Left renal pelvis (tissue), 4 donors: ENCODE measurements around the gene MDFI. TPM values are rescaled to one million over a fixed set of nuclear protein-coding genes. Genes with fewer than 3 reads are reported as not detected.

Source experiments
- DNase-seq, 4 donors: peaks; one replicate each; pipeline ENCODE4 v3.0.0-alpha.2; 2013; ENCODE audit warnings: low read depth in 4 of 4, low spot score in 3 of 4
- polyA plus RNA-seq, 4 donors: library from polyadenylated mRNA; unstranded; fragments of 120-200 nt; gene quantifications; one replicate each; pipeline ENCODE4 v1.2.1, GENCODE V29; 2013; ENCODE audit not compliant: insufficient read length in 4 of 4

MDFI gene
- polyA plus RNA-seq, 4 donors, result 30.5 to 98.0 (median 44.4) TPM

DNA sequence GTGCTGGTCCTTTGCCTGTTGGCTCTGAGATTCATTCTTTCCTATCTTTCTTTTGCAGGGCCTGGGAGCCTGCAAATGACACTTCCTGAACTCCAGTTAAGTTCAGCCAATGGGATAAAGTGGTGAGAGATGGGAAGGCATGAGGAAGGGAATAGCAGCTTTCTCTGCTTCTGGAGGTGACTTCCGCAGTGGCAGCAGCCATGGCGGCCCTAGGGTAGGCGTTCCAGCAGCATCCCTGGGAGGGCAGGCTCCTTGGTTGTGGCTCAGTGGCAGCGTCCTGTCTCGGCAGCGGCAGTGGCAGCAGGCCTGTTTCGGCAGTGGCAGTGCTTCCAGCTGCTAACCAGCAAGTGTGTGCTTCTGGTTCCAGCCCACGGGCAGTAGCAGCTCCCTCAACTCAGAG is 7.3 kb upstream of the MDFI start:
- no peak for DNase-seq

DNA sequence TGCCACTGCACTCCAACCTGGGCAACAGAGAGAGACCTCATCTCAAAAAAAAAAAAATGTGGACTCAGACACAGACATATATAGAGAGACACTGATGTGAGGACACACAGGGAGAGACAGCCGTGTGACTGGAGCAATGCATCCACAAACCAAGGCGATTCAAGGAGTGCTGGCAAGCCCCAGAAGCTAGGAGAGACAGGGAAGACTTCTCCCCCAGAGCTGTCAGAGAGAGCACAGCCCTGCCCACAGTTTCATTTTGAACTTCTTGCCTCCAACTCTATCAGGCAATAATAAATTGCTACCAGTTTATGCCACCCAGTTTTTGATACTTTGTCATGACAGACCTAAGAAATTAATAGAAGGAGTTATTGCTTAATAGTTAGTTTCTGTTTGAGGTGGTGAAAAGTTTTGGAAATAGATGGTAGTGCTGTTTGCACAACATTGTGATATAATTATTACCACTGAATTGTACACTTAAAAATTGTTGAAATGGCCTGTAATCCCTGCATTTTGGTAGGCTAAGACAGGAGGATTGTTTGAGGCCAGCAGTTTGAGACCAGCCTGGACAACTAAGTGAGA is 5.1 kb upstream of the MDFI start:
- DNase-seq, result no peak

DNA sequence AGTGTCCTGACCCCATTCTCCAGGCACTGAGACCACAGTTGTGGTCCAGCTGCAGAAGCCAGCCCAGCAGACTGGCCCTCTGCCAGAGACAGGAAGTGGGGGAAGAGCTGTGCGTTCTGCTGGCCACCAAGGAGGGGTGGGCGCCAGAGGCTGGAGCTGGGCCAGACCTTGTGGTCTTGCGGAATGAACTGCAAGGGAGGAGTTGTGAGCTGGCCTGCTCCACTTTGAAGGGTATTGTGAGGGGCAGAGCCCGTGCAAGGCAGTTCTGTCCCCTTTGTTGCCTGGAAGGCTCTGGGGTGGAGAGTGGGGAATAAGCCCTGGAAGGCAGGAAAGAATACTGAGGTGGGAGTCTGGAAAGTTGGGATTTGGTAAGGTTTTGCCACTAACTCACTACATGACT is 3.6 kb upstream of the MDFI start:
- DNase-seq, result no peak

DNA sequence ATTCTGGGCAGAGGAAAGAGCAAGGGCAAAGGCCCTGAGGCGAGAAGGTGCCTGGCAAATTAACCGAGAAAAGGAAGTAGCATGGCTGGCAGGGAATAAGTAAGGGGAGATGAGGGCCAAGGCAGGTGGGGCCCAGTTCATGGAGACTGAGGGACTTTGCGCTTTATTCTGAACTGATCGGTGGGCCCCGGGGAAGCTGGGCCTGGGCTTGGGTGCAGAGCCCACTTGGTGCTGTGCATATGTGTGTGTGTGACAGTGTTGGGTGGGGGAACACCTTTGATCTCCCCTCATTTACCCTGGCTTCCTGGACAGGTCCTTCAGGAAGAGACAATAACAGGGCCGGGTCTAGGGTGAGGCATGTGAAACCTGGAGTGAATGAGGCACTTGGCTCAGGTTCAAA is 2.9 kb upstream of the MDFI start:
- DNase-seq, result no peak

DNA sequence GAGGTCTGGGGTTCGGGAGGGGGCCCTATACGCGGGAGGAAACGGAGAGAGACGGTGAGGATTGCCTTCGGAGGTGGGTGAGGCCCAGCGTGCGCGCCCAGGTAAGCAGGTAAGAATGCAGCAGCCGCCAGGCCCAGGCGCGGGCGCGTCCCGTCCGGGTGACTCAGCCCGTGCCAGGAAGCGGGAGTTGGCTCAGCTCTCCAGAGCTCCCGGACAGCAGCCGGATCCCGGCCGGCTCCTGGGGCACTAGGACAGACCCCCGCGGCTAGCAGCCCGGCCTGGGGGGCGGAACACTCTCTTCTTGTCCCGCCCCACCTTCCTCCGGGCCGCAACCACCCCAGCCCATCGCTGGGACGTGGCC is 1.5 kb upstream of the MDFI start:
- DNase-seq, result no peak

DNA sequence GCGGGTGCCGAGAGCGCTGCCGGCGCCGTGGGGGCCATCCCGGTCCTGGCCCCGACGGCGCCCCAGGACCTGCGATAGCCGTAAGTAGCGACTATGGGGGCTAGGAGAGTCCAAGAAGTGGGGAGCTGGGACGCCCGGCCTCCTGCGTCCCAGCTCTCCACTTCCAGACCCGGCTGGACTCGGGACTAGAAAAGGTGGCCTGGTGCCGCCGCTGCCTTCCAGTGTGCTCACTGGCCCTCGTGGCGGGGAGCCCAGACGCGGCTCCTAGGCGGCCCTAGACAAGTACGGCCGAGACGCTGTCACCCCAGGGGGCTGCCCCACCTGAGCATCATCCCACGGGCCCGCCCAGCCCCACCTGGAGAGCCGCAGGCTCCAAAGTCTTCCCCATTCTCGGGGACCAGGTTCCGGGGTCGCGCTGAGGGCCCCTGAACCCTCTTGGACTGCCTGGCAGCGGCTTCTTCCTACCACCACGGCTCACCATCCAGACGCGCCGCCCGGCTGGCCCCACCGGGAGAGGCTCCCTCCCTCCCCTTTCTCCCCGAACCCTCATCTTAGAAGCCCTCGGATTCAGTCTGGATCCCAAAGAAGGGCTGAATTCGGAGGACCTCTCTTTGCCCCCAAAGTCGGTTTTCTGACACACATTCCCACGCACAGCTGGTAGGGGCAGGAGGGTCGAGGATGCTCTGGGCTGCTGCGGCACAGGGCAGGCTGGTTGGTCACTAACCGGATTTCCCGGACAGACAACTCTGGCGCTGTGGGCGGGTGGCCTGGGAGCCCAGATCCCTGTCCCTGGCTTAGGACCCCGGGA is 870 bp upstream of the MDFI start:
- DNase-seq, result no peak

DNA sequence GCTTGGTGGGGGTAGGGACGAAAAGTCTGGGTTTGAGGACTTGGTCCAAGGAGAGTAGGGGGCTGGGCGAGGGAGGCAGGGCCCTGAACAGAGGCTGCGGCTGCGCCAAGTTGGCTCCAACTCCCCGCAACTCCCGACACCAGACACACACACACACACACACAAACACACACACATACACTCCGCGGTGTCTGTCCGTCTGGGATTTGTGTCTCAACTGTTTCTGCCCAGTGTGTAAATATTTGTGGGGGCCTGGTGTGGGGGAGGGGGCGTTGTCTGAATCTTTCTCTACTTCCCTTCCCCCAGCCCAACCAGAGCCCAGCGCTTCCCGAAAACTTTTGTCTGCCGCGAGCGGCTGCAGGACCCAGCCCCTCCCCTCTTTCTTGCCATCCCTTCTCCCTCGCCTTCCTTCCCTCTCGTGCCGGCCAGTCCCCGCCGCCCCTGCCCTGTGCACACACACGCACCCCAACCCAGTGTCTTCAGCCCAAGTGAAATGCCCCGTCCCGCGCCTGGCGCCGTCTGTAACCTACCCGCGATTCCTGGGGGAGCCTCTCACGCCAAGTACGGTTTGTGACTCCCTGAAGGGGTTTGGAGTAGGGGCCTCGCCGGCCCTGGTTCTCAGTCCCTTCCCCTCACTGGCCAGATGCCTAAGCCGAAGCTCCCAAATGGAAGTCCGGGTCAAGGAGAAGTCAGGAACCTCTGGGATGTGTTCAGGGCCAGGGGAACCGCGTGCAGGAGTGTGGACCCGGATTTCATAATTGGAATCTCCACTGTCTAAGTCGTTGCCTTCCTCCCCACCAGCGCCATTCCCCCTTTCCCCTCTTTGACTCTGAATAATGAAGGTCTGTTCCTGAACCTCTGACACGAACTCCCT is 904 bp downstream of the MDFI start:
- DNase-seq, result no peak

DNA sequence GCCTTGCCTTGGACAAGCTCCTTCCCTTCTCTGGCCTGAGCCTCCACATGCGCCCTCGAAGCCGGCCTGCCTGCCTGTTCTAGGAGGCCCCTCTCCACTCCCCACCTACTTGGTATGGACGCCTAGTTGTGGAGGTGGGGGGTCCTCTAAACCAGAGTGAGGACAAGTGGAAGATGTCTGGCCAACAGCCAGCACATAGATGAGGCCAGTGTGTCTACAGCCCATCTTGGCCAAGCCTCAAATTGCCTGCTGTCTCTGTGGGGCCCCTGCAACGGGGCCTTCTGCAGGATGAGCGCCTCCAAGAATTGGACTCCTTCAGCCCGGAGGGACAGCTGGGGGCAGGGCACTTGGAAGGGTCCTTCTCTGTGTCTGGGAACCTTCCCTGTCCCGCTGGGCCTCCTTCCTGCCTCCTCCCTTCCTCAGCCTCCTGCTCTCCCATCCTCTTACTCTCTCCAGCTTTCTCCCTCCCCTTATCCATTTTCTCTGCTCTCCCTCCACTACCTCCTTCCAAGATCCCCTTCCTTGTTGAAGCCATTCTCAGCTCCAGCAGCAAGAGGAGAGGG is 1.6 kb downstream of the MDFI start:
- no peak for DNase-seq

DNA sequence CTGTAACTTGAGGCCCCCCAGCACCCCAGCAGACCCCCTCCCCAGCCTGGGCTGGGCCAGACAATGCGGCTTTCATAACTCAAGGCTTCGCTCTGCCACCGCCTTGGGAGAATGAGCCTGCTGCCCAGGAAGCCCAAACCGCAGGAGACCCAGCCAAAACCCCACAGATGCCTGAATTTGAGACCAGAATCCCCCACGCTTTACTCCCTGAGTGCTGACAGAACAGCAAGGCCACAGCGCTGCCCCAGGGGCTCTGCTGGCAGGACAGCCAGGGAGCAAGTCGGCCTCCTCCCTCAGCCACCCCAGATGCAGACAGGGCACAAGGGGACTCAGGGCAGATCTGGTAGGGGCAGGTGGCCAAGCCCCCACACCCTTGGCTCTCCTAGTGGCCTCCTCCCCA is 2.2 kb downstream of the MDFI start:
- no peak for DNase-seq

DNA sequence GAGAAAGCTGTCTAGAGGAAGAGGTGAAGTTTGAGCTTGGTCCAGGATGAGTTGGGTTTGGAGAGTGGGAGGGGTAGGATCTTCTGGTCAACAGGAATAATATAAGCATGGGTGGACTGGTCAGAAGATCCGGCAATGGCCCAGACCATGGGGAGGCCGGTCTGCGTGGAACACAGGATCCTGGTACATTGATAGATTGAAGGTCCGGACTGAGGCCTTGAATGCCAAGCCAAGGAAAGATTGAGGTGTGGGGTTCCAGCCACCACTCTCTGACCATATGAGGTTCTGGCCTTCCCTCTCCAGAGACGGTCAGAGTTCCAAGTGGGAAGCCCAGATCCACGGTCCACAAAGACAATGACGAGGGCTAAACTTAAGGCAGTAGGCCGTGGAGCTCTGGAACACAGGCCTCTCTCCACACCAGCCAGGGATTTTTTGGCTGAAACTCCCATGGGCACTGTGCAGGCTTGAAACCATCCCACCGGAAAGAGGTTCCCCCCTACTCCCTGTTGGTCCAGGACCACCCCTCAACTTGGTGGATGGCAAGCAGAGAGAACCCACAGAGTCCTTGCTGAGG is 3.2 kb downstream of the MDFI start:
- DNase-seq, result no peak

DNA sequence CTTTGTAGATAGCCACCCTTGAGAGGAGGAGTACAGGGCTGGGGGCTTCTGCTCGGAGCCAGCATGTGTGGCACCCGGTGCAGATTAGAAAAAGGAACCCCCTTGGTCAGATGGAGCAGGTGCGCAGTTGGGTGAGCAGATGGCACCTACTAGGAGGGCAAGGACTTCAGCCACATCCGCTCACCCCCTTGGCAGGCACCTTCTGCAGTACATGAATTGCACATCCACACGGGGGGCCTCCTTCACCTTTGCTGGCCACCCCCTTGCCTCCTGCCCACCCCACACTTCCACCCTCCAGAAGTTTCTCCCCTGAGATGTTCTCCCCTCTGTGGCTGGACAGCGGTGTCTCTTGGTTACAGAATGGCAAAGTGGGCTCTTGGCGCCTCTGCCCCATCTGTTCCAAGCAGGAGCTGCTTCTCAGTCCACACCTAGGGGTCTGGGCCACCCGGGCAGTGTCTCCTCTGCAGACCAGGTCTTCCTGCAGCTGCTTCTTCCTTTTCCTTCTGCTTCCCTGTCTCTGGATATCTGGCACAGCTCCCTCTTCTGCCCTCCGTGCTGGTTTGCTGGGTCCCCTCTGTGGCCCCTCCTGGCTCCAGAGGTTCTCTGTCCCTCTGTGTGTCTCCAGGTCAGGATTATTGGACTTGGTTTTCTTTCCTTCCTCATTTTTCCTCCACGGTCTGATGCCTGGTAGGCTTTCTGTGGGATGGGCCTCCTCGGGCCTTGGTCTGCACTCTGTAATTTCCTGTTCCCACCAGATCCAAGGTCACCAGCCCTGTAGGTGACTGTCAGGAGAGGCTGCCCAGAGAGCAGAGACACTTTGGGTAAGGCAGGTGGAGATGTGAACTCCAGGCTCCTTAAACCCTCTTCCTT is 4.1 kb downstream of the MDFI start:
- no peak for DNase-seq

DNA sequence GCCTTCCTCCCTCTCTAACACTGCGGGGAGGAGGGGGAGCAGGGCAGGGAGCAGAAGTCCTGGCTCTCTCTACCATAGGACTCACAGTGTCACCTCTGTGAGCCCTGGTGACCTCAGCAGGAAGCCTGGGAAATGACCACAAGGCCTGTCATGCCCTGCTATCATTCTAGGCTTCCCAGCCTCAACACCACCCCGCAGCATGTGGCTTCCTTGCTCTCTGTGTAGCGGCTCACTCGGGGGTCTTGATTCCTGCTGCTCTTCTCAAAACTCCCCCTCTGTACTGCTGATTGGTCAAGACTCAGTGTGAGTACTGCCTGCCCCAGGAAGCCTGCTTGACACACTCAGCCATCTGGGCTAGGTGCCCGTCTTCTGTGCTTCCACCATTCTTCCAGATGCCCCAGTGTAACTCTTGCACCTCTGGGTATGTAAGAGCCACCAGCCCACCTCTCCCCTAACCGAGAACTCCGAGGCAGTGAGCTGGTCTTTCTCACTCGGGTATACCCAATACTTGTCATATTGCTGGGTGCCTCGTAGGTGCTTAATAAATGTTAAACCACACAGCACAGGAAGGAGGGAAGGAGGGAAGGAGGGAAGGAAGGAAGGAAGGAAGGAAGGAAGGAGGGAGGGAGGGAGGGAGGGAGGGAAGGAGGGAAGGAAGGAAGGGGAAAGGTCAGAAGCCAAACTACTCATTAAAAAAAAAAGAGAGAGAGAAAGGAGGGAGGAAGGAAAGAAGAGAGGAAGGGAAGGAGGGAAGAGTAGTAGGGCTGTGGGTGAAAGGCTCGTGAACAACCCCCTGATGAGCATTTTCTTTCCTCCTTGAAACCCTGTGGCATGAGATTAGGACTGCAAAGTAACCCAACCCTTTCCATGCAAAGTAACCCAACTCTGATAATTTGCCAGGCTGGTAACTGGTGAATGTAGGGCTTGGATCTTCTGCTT is 5.0 kb downstream of the MDFI start:
- DNase-seq, result no peak

DNA sequence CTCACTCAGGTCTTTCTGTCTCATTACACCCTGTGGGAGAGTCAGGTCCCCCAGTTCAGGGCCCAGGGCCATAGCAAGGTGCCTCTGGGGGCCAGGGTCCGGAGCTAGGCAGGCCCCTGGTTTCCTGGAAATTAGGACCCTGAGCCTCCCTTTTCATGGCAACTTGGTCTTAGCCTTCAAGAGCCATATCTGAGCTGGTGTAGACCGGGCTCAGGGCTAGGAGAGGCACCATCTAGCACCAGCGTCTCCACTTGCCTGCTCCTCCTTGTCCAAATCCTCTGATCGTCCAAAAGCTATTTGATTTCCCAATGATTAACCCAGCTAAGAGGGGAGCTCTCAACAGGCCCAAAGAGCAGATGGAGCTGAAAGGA is 5.6 kb downstream of the MDFI start:
- no peak for DNase-seq

DNA sequence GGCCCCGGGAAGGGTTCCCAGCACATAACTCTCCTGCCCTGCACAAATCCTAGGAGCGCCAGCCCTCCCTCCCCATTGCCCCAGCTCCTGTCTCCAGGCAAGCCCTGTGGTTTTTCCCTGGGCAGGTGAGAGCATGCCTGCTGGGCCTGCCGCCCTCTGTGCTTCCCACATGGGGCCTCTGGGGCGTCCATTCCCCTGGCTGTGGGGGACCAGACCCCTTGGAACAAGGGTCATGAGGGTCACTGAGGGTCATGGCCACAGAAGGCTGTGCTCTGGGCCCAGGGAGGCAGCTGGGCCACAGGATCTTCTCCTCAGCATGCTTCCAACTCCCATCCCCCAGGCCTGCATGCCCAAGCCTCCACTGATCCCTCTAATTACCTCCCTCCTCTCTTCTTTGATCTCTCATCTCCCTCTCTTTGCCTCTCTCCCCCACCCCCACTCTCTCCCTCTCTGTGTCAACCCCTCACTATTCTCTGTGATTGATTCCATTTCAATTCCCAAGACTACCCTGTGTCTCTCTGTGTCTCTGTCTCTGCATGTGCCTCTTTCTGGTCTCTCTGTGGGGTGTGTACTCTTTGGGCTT is 6.1 kb downstream of the MDFI start:
- no peak for DNase-seq

DNA sequence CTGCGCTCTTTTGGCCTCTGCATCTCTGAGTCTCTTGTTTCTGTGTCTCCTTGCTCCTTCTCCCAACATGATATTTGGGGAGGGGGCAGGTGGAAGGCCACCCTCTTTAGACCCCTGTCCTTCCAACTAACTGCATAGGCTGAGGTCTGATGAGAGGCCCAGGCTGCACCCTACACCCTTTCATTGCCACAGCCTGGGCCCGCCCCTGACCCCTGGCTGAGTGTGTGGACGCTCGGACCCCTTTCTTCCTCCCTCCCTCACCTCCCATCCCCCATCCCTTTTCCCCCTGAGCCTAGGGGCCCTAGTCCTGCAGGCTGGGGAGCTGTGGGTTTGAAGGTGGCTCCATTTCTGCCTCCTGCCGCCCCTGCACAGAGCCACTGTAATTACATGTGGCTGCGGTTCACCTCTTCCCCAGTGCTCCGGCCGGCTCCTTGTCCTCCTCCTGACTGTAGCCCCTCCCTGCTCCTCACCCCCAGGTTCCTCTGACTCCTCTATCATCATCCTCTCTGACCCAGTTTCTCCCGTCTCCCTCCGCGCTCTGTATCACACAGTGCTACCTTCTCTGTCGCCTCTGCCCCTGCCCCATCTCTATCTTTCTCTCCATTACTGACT is 6.8 kb downstream of the MDFI start:
- no peak for DNase-seq

DNA sequence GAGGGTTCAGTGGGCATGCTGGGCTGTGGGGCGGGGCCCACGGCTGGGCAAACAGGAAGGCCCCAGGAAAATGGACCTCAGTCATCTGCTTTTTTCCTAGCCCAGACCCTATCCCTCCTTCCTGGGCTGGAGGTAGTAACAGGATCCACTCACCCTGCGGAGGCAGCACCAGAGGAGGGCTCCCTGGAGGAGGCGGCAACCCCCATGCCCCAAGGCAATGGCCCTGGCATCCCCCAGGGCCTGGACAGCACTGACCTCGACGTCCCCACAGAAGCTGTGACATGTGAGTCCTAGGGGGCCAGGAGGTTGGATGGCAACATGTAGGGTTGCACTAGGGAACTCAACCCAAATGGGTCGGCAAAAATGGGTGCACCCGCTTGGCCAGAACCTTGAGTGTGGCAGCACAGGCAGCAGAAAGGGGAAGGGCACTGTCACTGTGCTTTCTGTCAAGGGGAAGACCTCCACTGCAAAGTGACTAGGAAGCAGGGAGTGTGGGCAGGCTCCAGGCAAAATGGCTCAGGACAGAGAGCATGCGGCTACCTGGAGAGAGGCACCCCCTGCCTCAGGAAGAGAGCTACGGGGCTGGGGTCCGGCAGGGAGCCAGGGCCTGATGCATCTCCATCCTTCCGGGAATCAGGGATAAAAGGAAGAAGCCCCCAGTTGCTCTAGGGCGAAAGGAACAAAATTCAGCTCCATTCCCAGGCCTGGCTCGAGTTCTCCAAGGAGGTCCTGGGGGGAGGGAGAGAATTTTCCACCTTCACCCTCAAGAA is 7.9 kb downstream of the MDFI start:
- DNase-seq, result no peak

DNA sequence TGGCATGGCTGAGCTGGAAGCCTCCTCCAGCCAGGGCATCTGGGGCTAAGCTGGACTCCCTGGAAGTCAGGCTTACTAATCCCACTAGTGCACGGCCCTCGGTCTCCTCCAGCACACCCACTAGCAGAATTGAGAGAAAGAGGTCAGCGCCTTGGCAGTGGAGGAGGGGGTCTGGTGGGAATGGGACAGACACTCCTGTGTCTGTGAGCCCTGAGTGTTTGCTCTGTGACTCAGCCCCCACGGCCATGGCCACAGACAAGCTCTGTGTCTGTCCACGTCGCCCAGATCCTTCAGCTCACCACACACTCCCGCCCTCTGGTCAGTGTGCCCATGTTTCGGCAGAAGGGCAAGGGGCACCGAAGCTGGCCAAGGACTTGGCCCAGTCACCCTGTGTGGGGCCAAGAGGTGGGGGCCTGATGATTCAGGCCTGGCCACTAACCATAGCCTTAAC is 8.8 kb downstream of the MDFI start:
- DNase-seq, result no peak
